ENCODE results near the gene SIRPG. TPM values are rescaled to one million over a fixed set of nuclear protein-coding genes. Genes with fewer than 3 reads are reported as not detected.

The SIRPG gene
- total RNA-seq, 1 experiment from 2014 or later: not detected

DNA sequence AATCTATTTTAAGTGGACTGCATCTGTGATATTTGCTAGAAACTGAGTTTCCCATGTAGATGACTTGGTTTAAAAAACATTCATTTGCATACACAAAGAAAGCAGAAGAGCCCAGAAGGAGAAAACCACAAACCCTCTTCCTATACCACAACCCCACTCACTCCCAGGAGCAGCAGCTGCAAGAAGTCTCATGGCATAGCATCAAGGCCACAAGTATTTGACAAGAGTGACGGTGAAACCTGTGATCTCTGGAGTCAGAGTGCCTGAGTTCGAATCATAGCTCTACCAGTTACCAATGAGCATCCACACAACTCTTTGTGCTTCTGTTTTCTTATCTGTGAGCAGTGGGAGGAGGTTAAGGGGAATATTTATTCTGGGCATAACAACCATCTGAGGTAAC is 44.7 kb upstream of the SIRPG start:
- Histone ChIP-seq H3K4me1 (ENCODE audit: insufficient read depth, low read length) (no peaks in the 10 kb centered on the region), H4K8ac (replicated peaks; ENCODE audit: insufficient read length, low read depth, low read length) (no peak overlapping the region), H4K20me1 (ENCODE audit: control insufficient read depth, insufficient read depth, insufficient read length) (no peaks in the 10 kb centered on the region), H3K79me1 (ENCODE audit: insufficient read depth, low read depth, low read length, poor library complexity, severe bottlenecking) (no peaks in the 10 kb centered on the region), H3K4me2 (ENCODE audit: insufficient read depth, insufficient read length, low read length) (no peak overlapping the region), H3K27ac (ENCODE audit: insufficient read length, low read depth, low read length) (no peak overlapping the region), H3K23me2 (ENCODE audit: insufficient read length, low read depth, low read length, poor library complexity, severe bottlenecking) (no peaks in the 10 kb centered on the region), H3K79me2 (ENCODE audit: insufficient read depth, low read length) (no peaks in the 10 kb centered on the region), H3K14ac (ENCODE audit: insufficient read depth, low read length) (no peak overlapping the region), H2BK20ac (ENCODE audit: low read depth, low read length, poor library complexity, severe bottlenecking) (no peak overlapping the region), H2BK5ac (ENCODE audit: insufficient read length, low read length) (no peak overlapping the region), H3K27me3 (ENCODE audit: insufficient read depth, low read length) (no peaks in the 10 kb centered on the region; the same call in 1 of the 2 replicates), H4K5ac (ENCODE audit: insufficient read length, low read depth, low read length) (no peak overlapping the region), H3K23ac (ENCODE audit: insufficient read length, low read depth, low read length) (no peak overlapping the region), H2BK120ac (ENCODE audit: low read depth, low read length, poor library complexity, severe bottlenecking) (no peak overlapping the region), H2AK5ac (ENCODE audit: insufficient read length, low read length) (no peak overlapping the region), H2BK12ac (ENCODE audit: insufficient read length, low read depth, low read length) (no peak overlapping the region), H3K9ac (ENCODE audit: extremely low read depth, insufficient read length, low read length) (no peak overlapping the region), H3T11ph (ENCODE audit: low read length) (no peak overlapping the region), H2BK15ac (ENCODE audit: low read depth, low read length) (no peak overlapping the region), H3K4ac (ENCODE audit: low read depth, low read length) (no peak overlapping the region), H3K18ac (ENCODE audit: insufficient read length, low read depth, low read length) (no peak overlapping the region), H3K9me3 (ENCODE audit: control insufficient read depth, low read depth, low read length) (no peaks in the 10 kb centered on the region), H4K91ac (ENCODE audit: insufficient read length, low read depth, low read length) (no peak overlapping the region), H3K56ac (ENCODE audit: insufficient read length, low read depth, low read length) (no peak overlapping the region), H2AFZ (ENCODE audit: low read length) (no peak overlapping the region)
- H3K36me3 Mint-ChIP-seq (ENCODE audit: insufficient read depth in 1 of 3, low read depth in 3 of 3): no peaks in the 10 kb centered on the region; a peak in 1 of 7 replicates
- H3K9me3 Mint-ChIP-seq: no peaks in the 10 kb centered on the region
- no CpG with 5 or more reads among the region's 2 CpGs for WGBS (ENCODE audit: extremely low coverage, insufficient read length, low lambda C conversion rate)
- TF ChIP-seq, protein P1, sequence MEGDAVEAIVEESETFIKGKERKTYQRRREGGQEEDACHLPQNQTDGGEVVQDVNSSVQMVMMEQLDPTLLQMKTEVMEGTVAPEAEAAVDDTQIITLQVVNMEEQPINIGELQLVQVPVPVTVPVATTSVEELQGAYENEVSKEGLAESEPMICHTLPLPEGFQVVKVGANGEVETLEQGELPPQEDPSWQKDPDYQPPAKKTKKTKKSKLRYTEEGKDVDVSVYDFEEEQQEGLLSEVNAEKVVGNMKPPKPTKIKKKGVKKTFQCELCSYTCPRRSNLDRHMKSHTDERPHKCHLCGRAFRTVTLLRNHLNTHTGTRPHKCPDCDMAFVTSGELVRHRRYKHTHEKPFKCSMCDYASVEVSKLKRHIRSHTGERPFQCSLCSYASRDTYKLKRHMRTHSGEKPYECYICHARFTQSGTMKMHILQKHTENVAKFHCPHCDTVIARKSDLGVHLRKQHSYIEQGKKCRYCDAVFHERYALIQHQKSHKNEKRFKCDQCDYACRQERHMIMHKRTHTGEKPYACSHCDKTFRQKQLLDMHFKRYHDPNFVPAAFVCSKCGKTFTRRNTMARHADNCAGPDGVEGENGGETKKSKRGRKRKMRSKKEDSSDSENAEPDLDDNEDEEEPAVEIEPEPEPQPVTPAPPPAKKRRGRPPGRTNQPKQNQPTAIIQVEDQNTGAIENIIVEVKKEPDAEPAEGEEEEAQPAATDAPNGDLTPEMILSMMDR (conservative IDR thresholded peaks at IDR 0.05): no peak
- no peak overlapping the region; a peak in 1 of 7 replicates for H3K27ac Mint-ChIP-seq
- H3K27me3 Mint-ChIP-seq (ENCODE audit: low read depth): peaks cover 51% of the 10 kb centered on the region
- DNase-seq: no peak
- H3K4me1 Mint-ChIP-seq: peaks cover 9 to 10% of the 10 kb centered on the region in 2 experiments
- no peak overlapping the region for H3K4me3 Mint-ChIP-seq

Measured in H9 (cell line).